Measurements from ENCODE around the gene ASIC2.
A peak's percentile ranks its signal among the peaks of the same experiment; 100 is the strongest.

Gene ASIC2

DNA sequence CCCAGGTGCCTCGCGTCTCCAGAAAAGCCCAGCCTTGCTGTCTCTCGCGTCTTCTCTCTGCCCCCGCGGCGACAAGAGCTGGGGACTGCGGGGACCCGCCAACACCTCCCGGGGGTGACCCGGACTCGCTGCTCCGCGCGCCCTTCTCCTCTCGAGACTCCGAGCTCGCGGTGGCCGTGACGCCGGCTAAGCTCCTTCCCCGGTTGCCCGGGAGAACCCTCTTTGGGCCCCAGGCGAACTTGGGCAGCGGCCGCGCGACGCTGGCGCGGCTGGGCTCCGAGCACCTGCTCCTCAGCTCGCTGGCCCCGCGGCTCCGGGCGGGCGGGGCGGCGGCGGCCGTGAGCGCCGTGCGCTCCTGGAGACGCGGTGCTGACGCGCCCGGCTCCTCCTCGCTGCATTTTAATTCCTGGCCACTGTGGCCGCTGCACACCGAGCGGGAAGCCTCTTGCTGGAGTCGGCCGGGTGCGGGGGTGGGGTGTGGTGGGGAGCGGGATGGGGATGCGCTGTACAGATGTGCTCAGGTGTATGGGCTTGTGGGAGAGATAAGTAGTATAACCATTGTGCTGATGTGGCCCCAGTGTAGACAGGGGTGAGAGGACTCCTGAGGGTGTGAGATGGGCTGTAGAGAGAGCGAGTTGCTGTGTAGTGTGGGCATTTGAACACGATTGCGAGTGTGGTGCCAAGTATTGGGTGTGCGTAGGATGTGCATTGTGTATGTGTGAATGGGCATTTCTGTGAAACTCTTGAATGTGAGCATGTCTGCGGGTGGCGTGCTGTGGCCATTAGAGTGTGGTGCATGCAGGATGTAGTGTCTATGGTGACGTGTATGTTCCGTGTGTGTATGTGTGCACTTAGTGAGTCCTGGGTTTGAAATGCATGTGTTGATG lies at the start of gene ASIC2:
ASIC2 (minus strand) TSS at position 315 of the 887 bp plus-strand sequence.
- peak in 1 of 2 experiments; percentile 17 for DNase-seq

DNA sequence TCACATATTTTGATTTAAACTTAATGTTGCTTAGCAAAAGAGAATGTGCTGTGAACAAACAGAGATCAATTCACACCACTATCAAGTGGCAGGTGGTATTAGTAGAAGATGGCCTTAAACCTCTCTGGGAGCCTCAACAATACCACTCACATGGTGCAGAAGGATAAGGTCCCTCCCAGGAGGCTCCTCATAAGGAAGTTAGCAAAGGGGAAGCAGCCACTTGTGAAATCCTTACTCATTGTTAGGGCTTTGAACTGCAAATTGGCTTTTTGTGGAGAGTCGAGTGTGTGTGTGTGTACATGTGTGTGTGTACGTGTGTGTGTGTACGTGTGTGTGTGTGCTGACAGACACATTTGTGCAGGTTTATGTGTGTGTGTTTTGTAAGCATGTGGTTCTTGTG lies 48.9 kb upstream of the ASIC2 start:
- DNase-seq, result no peak

DNA sequence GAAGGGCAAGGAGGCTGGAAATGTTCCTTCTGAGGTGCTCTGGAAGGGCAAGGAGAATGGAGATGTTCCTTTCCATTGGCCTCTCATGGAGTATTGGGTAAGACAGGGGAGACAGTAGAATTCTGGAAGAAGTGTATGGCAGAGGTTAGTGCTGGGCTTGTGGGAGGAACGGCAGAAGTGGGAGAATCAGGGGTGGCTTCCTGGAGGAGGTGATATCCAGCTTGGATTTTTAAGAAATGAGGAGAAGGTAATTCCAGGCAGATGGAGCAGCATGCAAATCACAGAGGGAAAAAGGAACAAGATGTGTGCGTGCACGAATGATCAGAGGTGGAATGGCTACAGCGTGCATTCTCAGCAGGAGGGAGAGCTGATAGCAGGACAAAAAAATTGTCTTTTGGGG lies 45.1 kb upstream of the ASIC2 start:
- no peak for DNase-seq

DNA sequence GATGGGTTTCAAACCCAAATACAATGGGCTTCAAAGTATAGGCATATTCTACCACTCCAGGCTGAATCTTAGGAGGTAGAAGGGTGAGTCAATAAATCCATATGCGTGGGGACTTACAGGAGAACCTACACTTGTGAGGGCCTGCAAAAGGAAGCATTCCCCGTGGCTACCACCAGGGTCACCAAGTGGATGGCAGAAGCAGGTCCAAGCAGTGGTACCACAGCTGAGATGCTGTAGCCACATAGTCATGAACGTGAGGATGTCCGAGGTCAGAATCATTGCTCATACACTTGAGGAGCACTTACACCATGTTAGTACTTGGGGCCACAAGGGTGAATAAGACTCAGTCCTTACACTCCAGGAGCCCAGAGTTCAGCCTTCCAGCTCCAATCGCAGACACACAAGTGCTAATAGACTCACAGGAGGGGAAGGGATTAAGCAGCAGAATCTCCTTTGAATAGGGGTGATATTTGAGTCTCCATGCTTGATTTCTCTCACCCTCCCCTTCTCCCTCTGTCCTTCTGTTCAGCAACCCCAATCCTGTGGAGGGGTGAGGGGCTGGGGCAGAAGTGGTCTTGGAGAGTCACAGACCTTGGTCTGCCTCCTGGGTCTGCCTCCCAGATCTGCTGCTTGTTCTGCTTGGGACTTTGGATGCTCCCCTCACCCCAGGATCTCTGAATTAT lies 42.5 kb upstream of the ASIC2 start:
- no peak for DNase-seq

DNA sequence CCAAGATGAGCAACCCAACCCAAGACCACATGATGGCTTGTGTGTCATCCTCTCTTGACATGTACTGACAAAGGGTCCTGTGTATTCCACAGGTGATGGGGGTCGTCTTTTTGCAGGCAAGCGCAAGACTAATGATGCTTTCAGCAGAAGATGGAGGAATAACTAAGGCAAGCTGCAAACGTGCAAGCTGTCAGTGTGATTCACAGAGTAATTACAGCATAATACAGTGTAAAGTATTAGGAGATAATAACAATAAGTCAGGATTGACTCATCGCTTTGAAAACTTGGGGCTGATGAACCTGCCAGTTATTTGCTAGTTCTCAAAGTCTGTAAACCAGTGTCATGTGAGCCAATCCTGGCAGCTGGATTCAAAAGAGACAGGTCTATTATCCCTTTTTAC lies 41.6 kb upstream of the ASIC2 start:
- no peak for DNase-seq

DNA sequence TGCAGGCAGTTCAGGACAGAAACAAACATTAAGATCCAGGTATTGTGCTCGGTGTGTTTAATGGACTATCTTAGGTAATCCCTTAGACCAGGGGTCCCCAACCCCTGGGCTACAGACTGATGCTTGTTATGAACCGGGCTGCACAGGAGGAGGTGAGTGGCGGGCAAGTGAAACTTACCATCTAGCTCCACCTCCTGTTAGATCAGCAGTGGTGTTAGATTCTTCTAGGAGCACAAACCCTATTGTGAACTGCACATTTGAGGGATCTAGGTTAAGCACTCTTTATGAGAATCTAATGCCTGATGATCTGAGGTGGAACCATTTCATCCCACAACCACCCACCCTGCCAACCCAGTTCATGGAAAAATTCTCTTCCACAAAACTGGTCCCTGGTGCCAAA lies 37.8 kb upstream of the ASIC2 start:
- no peak for DNase-seq

DNA sequence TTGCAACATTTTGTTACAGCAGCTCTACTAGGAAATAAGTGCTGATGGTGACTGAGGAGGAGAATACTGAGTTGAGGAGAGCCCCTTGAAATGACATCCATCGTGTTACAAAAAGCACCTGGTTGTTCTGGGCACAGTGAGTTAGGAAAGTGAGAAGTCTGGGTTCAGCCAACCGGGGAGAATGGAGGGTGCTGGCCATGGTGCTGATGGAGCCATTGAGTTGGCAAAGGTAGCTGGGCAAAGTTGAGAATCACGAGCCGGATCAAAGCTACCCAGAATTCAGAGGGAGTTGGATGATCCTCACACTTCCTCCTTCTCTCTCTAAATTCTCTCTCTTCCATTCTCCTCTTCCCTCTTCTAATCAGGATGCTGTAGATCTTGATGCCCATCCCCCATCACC lies 35.0 kb upstream of the ASIC2 start:
- DNase-seq, result no peak

DNA sequence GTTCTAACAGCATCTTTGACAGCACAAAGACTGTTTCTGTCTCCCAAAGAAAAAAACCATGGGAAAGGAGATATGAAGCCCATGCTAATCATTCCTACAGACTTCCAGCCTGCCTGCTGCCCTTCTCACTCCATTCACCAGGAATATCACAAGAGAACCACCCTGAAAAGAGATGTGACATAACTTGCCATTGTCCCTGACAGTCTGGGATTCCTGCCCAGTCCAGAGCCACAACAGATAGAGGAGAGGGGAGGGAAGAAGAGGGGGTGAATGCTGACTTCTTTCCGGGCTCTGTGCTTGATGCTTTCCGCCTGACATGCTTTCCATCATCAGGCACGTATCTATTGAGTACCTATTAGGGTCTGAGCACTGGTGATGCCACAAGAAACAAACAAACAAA lies 31.6 kb upstream of the ASIC2 start:
- no peak for DNase-seq

DNA sequence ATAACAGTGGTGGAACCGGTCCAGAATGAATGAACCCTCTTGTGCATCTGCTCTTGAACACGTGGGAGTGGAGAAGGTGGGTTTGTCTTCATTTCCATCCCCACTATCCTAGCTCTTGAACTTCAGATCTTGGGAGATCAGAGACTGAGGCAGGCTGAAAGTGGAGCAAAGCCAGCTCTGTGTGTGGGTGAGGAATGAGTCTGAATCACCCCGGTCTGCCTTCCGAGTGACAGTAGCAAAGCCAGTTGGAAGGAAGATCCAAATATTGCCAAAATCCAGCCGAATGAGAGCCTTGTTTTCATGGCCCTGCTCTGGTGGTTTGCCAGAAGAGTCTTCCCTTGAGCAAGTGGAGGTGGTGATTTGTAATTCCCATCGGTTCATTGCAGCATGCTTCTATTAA lies 29.0 kb upstream of the ASIC2 start:
- DNase-seq, result no peak

DNA sequence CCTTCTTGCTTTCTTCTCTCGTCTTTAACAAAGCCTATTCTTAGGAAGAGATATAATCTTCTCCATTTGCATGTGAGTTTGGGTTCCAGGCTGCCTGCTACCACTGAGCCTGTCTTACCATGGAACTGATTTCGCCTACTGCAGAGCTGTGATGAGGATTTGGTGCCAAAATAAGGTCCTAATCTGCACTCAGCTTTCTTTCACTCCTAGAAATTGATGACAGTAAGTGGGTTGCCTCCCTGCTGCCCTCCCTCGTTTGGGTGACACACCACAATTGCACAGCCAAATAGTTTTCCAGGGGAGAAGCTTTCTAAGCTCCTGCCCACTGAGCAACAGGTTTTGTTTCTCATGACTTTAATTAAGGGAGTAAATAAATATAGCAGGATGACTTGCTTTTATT lies 25.1 kb upstream of the ASIC2 start:
- no peak for DNase-seq

DNA sequence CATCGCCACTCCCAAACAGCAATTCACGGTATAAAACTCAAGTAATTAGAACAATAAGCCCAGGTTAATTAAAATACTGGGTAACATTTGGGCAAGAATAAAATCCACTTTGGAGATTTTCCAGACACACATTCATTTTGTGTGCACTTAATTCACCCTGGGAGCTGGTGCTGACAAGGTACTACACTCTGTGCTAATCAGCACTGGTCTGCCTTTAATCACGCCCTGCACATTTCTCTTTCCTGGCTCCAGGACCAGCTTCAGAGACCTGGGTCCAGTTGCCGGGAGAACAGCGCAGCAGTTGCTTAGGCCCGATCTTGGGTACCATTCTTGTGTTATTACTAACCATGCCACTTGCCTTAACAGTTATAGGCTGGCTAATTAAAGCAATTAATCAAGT lies 23.7 kb upstream of the ASIC2 start:
- DNase-seq, result no peak

DNA sequence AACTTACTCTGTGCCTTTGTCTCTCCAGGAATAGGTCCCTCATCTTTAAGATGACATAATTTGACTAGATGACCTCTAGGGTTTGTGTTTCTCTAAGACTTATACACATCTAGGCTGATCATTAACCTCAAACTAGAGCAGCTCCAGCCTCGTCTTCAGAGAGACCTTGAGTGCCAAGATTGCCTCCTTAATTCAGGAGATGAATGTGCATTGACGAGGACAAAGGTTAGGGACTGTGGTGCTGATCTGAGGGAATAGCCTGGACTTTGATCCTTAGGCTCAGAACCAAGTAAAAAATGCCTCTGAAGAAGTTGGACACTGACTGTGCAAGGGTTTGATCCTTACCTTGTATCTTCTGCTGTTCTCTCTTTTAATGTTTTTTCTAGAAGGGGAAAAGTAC lies 17.2 kb upstream of the ASIC2 start:
- no peak for DNase-seq

DNA sequence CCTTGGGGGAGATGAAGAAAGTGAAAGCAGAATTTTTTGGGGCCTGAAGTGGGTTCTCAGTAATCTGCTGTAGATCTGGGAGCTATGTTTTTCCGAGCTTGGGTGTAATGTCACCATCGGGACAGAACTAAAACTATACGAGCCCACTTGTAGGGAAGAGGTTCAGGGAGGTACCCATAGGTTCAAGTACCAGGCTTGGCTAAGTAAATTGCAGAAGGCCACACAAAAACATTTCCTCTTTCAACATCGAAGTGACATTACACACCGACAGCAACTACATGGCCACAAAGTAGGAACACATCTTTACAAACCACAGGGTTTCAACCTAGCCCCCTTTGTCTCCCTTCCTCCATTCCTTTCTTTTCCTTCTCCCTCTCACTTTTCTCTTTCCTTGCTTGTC lies 10.2 kb upstream of the ASIC2 start:
- no peak for DNase-seq

DNA sequence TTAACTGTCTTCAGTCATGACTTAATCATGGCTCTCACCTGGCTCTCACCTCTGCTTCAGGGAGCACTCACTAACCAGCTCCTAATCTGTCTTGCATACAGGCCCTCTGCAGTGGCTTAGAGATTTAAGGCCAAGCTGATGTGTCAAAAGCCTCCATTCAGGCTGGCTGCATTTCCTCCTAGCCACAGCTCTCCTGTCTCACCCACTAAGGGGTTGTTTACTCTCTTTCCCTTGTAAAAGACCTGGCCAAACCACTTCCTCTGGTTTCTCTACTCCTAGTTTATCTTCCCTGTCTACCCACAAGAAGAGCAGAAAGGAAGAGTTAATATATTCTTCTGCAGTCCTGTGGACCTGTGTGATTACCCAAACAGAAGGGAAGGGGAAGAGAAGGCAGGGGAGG lies 9.3 kb upstream of the ASIC2 start:
- no peak for DNase-seq

DNA sequence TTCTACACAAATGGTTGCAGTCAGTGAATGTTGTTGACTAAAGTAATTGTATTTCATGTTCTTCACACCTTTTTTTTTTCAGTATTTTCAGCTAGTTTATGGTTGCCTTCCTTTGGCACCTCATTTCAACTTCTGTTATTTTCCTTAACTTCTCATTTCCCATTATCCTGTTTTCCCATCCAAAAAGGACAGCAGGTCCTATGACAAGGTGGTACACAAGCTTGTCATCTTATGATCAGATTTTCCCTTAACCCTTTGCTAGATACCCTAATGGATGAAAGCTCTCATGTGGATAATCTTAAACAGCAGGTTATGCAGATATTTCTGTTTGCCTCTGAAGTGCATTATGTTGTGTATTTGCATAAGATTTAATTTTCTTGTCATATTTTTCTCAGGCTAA lies 7.1 kb upstream of the ASIC2 start:
- DNase-seq, result no peak

DNA sequence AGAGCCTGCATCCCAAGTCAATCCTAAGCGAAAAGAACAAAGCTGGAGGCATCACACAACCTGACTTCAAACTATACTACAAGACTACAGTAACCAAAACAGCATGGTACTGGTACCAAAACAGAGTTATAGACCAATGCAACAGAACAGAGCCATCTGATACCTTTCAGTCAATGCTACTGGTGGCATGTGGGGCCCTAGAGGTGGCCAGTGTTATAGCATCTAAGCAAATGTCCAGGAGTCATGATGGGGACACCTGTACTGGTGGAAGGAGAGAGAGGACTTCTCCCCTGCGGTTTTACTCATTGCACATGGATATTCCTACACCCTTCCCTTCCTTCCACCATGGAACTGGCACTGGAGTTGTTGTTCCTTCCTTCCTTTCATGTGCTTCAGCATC lies 6.0 kb upstream of the ASIC2 start:
- no peak for DNase-seq

DNA sequence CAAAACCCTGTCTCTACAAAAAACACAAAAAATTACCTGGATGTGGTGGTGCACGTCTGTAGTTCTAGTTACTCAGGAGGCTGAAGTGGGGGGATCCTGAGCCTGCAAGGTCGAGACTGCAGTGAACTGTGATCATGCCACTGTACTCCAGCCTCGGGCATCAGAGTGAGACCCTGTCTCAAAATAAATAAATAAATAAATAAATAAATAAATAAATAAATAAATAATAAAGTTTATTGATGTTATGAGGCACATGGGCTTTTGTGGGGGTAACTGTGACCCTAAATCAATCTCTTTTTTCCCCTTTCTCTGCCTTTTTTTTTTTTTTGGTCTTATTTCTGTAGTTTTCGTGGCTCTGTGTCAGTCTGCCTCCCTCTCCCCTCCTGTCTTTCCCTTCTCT lies 4.5 kb upstream of the ASIC2 start:
- no peak for DNase-seq

DNA sequence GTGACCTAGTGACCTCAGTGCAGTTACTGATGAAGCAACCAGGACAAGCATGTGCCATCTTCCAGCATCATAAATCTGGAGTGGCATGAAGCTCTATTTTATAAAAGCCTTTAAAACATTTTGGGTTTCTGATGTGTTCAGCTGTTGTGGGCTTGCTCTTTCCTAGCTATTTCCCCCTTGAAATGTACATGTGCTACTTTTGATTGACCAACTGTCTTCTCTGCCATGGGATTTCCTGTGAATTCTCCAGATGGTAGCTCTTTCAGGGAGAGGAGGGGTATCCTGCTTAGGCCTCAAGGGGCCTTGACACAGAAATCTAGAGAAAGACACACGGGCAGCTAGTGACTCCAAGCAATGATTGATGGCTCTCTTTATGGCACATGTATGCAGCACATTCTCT lies 1.9 kb upstream of the ASIC2 start:
- DNase-seq, result no peak

DNA sequence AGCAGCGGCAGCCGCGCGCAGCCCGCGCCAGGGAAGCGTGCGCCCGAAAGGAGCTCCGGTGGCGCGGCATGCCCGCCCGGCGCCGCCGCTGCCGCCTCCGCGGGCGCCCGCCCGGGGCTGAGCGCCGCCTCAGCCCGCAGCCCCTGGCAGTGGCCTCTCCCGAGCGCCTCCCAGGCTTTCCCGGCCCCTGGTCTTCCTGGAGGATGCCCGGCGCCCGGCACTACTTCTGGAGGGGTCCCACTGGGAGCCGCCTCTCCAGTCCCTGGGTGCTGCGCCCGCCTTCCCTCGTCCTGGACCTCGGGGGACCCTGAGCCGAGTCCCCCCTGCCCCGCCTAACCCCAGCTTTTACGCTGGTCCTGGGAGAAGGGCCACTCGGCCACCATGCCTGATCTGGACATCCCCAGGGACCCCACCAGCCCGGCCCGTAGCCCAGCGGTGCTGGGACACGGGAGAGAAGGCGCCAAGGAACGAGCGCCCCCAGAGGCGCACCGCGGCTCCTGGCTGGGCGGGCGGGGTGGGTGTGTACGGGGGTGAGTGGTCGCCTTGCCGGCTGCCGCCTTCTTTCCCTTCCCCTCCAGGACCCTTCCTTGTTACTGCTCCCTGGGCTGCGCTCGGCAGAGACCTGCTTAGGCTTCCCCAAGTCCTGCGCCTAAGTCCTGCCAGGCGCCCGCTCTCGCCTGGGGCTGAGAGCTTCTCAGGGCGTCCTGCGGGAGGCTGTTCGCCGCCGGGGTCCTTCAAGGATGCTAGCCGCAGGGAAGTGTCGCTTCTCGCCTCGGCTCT lies 704 bp downstream of the ASIC2 start:
- peak; percentile 30 to 32 for DNase-seq

DNA sequence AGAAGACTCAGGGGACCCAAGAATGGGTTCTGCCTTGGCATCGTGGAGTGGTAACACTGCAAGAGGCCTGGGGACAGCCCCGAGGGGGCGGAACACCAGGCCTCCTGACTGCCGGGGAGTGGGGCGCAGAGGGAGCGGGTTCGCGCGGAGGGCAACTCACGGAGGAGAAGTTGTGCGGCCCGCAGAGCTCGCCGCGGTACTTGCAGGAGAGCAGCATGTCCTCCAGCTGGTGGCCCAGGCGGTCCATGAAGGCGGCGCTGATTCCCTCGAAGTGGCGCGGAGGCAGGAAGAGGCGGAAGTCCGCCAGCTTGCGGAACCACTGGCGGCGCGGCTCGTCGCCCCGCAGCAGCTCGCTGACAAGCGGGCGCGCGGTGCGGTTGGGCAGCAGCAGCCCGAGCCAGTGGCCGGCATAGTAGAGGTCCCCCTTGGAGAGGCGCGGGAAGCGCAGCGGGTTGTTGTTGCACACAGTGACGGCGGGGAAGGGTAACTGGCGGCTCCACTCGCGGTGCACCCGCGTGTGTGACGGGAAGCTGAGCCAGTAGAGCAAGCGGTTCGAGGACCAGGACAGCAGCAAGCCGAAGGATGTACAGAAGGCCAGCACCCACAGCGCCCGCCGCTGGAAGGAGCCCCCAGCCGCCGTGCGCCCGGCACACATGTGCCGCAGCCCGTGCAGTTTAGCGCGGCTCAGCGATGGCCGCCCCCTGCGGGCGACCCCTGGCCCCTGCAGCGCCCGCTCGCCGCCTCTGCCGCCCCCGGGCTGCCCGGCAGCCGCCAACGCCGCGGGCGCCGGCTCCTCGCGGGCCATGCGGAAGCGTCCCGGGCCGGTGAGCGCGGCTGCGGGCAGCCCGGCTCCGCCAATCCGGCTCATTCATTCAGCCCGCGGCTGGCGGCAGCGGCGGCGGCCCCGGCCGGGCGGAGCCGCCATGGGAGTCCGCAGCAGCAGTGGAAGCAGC lies 1.6 kb downstream of the ASIC2 start:
- DNase-seq, result peak in 1 of 2 experiments; percentile 20

DNA sequence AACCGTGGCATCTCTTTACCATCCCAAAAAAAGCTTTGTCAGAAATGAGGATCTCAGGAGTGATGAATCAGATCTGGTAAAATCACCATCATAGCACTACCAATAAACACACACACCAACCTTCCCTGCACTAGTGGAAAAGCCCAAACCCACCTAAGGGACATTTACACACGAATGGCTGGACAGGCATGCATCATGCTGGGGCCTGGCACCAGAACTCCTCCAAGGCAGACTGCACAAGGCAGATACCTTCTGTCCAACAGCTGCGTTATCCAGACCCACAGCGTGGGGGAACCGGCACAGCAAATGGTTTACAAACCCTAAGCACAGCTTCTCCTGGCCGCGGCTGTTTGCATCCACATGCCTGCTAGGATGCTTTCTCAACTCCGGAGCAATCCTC lies 2.8 kb downstream of the ASIC2 start:
- DNase-seq, result no peak

DNA sequence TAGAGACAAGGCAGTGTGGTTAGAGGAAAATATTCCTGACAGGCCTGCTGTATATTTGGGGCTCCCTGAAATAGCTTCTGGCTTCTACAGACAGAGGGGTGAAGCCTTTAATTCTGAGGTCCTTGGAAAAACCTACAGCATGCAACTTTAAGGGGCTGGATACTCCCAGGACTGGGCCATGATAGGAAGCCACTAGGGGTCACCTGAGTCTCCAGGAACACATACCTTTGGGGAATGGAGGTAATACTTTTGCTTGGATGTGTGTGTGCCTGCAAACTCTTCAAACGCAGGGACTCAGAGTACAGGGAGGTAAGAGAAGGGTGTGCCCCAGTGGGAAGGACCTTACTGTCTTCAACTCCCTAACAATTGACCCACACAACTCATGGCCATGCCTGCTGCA lies 4.1 kb downstream of the ASIC2 start:
- no peak for DNase-seq
